Astrocyte (in vitro differentiated cells and primary cell): ENCODE data around the gene SENP2.
"Not testable (repeated sequence)": the region's sequence is repeated elsewhere in the genome, so short reads cannot be mapped to it uniquely, and the experiment has no call there.

Source experiments
- CTCF ChIP-seq: IDR thresholded peaks from 2 replicates; pipeline ENCODE4 v1.5.1; 2011; ENCODE audit warnings: low read depth, mild to moderate bottlenecking, inconsistent platforms, low read length, moderate library complexity; ENCODE audit not compliant: insufficient read depth
- EZH2 ChIP-seq: IDR thresholded peaks from 2 replicates; pipeline ENCODE4 v1.6.1; 2012; ENCODE audit warnings: mild to moderate bottlenecking, low read length, inconsistent platforms; ENCODE audit not compliant: insufficient read depth

GRCh38 chr3:185661296-185661695, 75.2 kb downstream of the SENP2 start:
- not testable (repeated sequence) for TF ChIP-seq CTCF, EZH2
